Measurements from ENCODE around the gene RHOT1. TPM values are rescaled to one million over a fixed set of nuclear protein-coding genes. Genes with fewer than 3 reads are reported as not detected.
"Not testable (repeated sequence)": the region's sequence is repeated elsewhere in the genome, so short reads cannot be mapped to it uniquely, and the experiment has no call there.

The RHOT1 gene
- total RNA-seq, 1 donor from 2014 or later = 131 TPM

- DNase-seq = no peak
Observed at GRCh38 chr17:32124985-32125847, 17.1 kb upstream of the RHOT1 start.

GRCh38 chr17:32125848-32126153 is 16.5 kb upstream of the RHOT1 start:
- no peak for DNase-seq

- DNase-seq = no peak
Observed at GRCh38 chr17:32126325-32126724, 16.0 kb upstream of the RHOT1 start.

- DNase-seq = no peak
Observed at GRCh38 chr17:32126746-32127145, 15.6 kb upstream of the RHOT1 start.

- peak; percentile 83 for DNase-seq
Observed at GRCh38 chr17:32127158-32127897, 15.0 kb upstream of the RHOT1 start.

GRCh38 chr17:32128470-32128869 is 13.8 kb upstream of the RHOT1 start:
- not testable (repeated sequence) for DNase-seq

GRCh38 chr17:32135497-32136117 is 6.7 kb upstream of the RHOT1 start:
- not testable (repeated sequence) for DNase-seq

- DNase-seq = no peak
Observed at GRCh38 chr17:32136856-32137255, 5.4 kb upstream of the RHOT1 start.

GRCh38 chr17:32139504-32139903 is 2.8 kb upstream of the RHOT1 start:
- DNase-seq = not testable (repeated sequence)

- DNase-seq = no peak
Observed at GRCh38 chr17:32141258-32141657, 1.0 kb upstream of the RHOT1 start.

- no peak for DNase-seq
Observed at GRCh38 chr17:32141679-32142037, 644 bp upstream of the RHOT1 start.

GRCh38 chr17:32142857-32143526 is 690 bp downstream of the RHOT1 start:
- peak; percentile 19 for DNase-seq

GRCh38 chr17:32143527-32143870 is 1.2 kb downstream of the RHOT1 start:
- DNase-seq = no peak

GRCh38 chr17:32144442-32144841 is 2.1 kb downstream of the RHOT1 start:
- DNase-seq = not testable (repeated sequence)

- no peak for DNase-seq
Observed at GRCh38 chr17:32148351-32148750, 6.0 kb downstream of the RHOT1 start.

GRCh38 chr17:32150358-32150757 is 8.1 kb downstream of the RHOT1 start:
- no peak for DNase-seq

- no peak for DNase-seq
Observed at GRCh38 chr17:32152130-32152529, 9.8 kb downstream of the RHOT1 start.

- DNase-seq = no peak
Observed at GRCh38 chr17:32155896-32156295, 13.6 kb downstream of the RHOT1 start.

- DNase-seq = no peak
Observed at GRCh38 chr17:32156656-32157055, 14.4 kb downstream of the RHOT1 start.

- DNase-seq = no peak
Observed at GRCh38 chr17:32157225-32157624, 14.9 kb downstream of the RHOT1 start.

- DNase-seq = no peak
Observed at GRCh38 chr17:32158870-32159585, 16.7 kb downstream of the RHOT1 start.

Data from occipital lobe (tissue), 2 donors.